Measurements from ENCODE around the gene CDK14.

Gene CDK14

GRCh38 chr7:90816511-90817142 is 220.5 kb downstream of the CDK14 start:
- no peak for TF ChIP-seq CTCF (IDR thresholded peaks at IDR 0.05; ENCODE audit: low read depth, low read length)

GRCh38 chr7:90817151-90817550 is 221.0 kb downstream of the CDK14 start:
- no peak for TF ChIP-seq CTCF (IDR thresholded peaks at IDR 0.05; ENCODE audit: low read depth, low read length)
- DNase-seq (ENCODE audit: extremely low read depth, low read depth) = no peak

More at GRCh38 chr7:90816511-90817142, 220.5 kb downstream of the CDK14 start:
- DNase-seq (ENCODE audit: extremely low read depth, low read depth) = peak; percentile 36

GRCh38 chr7:90817846-90818245 is 221.7 kb downstream of the CDK14 start:
- no peak for TF ChIP-seq CTCF (IDR thresholded peaks at IDR 0.05; ENCODE audit: low read depth, low read length)
- no peak for DNase-seq (ENCODE audit: extremely low read depth, low read depth)

GRCh38 chr7:90818341-90818740 is 222.2 kb downstream of the CDK14 start:
- TF ChIP-seq CTCF (IDR thresholded peaks at IDR 0.05; ENCODE audit: low read depth, low read length) = no peak
- no peak for DNase-seq (ENCODE audit: extremely low read depth, low read depth)

GRCh38 chr7:90821961-90822620 is 226.0 kb downstream of the CDK14 start:
- no peak for DNase-seq (ENCODE audit: extremely low read depth, low read depth)
- TF ChIP-seq CTCF (IDR thresholded peaks at IDR 0.05; ENCODE audit: low read depth, low read length) = no peak

- DNase-seq (ENCODE audit: extremely low read depth, low read depth) = peak; percentile 76
- no peak for TF ChIP-seq CTCF (IDR thresholded peaks at IDR 0.05; ENCODE audit: low read depth, low read length)
Measured at GRCh38 chr7:90824386-90825307, 228.5 kb downstream of the CDK14 start.

Data from AG09319 (cell line).